Measurements from ENCODE around the gene TRUB2. TPM values are rescaled to one million over a fixed set of nuclear protein-coding genes. Genes with fewer than 3 reads are reported as not detected.

The TRUB2 gene
- total and polyA plus RNA-seq, 2 donors (not counting 1 experiment from before 2014, with no cell fraction given), result 7.6 to 21.5 TPM

DNA sequence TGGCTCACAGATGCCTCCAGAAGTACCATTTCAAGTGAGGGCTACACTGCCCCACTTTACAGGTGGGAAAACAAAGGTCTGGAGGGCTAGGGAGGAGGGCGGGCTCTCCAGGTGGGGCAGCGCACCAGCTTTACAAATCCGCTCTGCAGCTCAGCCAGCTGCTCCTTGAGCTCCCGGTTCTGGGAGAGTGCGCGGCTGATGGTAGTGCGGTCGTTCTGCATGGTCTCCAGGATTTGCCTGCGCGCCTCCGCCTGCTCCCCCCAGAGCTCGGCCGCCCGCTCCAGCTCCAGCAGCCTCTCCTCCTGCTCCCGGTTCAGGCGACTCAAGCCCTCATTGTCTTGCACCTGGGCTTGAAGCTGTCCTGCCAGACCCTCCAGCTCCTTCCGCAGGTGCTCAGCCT is 61.9 kb downstream of the TRUB2 start:
- intact Hi-C loops (cut with micrococcal nuclease), result no loop called here
- no peaks in the 10 kb centered on the region for H3K9me3 ChIP-seq (ENCODE audit: control extremely low read depth in 1 of 3, control insufficient read depth in 2 of 3, insufficient read depth in 1 of 3, low read length in 2 of 3)
- no peaks in the 10 kb centered on the region for H3K79me2 ChIP-seq (ENCODE audit: control insufficient read depth, insufficient read depth, low read length)
- POLR2A ChIA-PET, result interaction anchor here (0.7 kb wide), 1 partner anchor 15 kb away, joined by 3 read pairs; no protein-coding TSS in a partner anchor
- 98% methylated on average over 17 of the region's 17 CpGs for WGBS (ENCODE audit: insufficient coverage)
- Mint-ChIP-seq H3K4me3 (no peak overlapping the region), H3K9me3 (ENCODE audit: insufficient read depth) (no peaks in the 10 kb centered on the region), H3K27me3 (no peaks in the 10 kb centered on the region), H3K4me1 (no peaks in the 10 kb centered on the region), H3K27ac (no peak overlapping the region)
- H3K27me3 ChIP-seq (replicated peaks in 1 of 4; ENCODE audit: control extremely low read depth in 1 of 4, control insufficient read depth in 3 of 4, insufficient read depth in 4 of 4, low read length in 3 of 4), result no peaks in the 10 kb centered on the region
- CTCF ChIA-PET, result no interaction called here
- H3K4me1 ChIP-seq (ENCODE audit: control insufficient read depth in 2 of 2, insufficient read depth in 2 of 2, low read length in 2 of 2), result no peaks in the 10 kb centered on the region
- DNase-seq (no peak), ATAC-seq (ENCODE audit: low read depth) (no peak)
- H3K4me2 ChIP-seq (replicated peaks; ENCODE audit: low read depth, low read length, poor library complexity, severe bottlenecking), result no peak overlapping the region
- H4K20me1 ChIP-seq (ENCODE audit: control insufficient read depth, insufficient read depth, low read length, poor library complexity, severe bottlenecking), result no peaks in the 10 kb centered on the region
- H3K27ac ChIP-seq (ENCODE audit: low read length in 2 of 2), result no peak overlapping the region
- H3K9ac ChIP-seq (ENCODE audit: low read length), result no peak overlapping the region
- H3K36me3 ChIP-seq (replicated peaks in 1 of 2; ENCODE audit: control extremely low read depth in 1 of 2, control insufficient read depth in 1 of 2, extremely low read depth in 1 of 2, insufficient read depth in 2 of 2, low read length in 1 of 2), result peaks cover 3 to 43% of the 10 kb centered on the region in 2 experiments
- no peak overlapping the region for H2AFZ ChIP-seq (ENCODE audit: insufficient read depth, low read depth, low read length, poor library complexity, severe bottlenecking)
- no peak overlapping the region for H3K4me3 ChIP-seq (ENCODE audit: control extremely low read depth in 1 of 5, extremely low read depth in 1 of 5, insufficient read depth in 1 of 5, low read depth in 2 of 5, low read length in 4 of 5)
- TF ChIP-seq, protein P1, sequence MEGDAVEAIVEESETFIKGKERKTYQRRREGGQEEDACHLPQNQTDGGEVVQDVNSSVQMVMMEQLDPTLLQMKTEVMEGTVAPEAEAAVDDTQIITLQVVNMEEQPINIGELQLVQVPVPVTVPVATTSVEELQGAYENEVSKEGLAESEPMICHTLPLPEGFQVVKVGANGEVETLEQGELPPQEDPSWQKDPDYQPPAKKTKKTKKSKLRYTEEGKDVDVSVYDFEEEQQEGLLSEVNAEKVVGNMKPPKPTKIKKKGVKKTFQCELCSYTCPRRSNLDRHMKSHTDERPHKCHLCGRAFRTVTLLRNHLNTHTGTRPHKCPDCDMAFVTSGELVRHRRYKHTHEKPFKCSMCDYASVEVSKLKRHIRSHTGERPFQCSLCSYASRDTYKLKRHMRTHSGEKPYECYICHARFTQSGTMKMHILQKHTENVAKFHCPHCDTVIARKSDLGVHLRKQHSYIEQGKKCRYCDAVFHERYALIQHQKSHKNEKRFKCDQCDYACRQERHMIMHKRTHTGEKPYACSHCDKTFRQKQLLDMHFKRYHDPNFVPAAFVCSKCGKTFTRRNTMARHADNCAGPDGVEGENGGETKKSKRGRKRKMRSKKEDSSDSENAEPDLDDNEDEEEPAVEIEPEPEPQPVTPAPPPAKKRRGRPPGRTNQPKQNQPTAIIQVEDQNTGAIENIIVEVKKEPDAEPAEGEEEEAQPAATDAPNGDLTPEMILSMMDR (IDR thresholded peaks at IDR 0.05), result no peak
- no peak for TF ChIP-seq EZH2 (IDR thresholded peaks at IDR 0.05; ENCODE audit: borderline replicate concordance, insufficient read depth, low read depth, low read length, poor library complexity, severe bottlenecking)

DNA sequence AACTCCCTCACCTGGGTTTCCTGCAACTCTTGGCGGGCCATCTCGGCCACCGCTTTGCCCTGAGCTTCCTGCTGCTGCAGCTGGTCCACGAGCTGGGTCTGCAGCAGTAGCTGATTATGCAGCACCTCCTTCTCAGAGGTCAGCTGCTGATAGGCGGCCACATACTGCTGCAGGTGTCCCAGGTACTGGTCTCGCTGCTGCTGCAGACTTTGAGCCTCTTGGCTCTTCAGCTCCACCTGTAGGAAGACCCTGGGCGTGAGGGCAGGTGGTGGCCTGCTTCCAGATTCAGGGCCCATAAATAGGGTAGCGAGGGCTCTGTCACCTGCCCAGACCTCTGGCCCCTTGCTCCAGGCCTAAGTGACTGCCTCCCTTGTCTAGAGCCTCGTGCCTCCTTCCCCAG is 63.1 kb downstream of the TRUB2 start:
- H4K20me1 ChIP-seq (ENCODE audit: control insufficient read depth, insufficient read depth, low read length, poor library complexity, severe bottlenecking), result no peaks in the 10 kb centered on the region
- no peaks in the 10 kb centered on the region for H3K79me2 ChIP-seq (ENCODE audit: control insufficient read depth, insufficient read depth, low read length)
- peaks cover 3 to 37% of the 10 kb centered on the region in 2 experiments for H3K36me3 ChIP-seq (replicated peaks in 1 of 2; ENCODE audit: control extremely low read depth in 1 of 2, control insufficient read depth in 1 of 2, extremely low read depth in 1 of 2, insufficient read depth in 2 of 2, low read length in 1 of 2)
- ChIA-PET POLR2A (no interaction called here), CTCF (interaction anchor here (1.2 kb wide), 1 partner anchor 13 kb away, joined by 4 read pairs; no protein-coding TSS in a partner anchor)
- no peak overlapping the region for H3K4me2 ChIP-seq (replicated peaks; ENCODE audit: low read depth, low read length, poor library complexity, severe bottlenecking)
- H3K9me3 ChIP-seq (ENCODE audit: control extremely low read depth in 1 of 3, control insufficient read depth in 2 of 3, insufficient read depth in 1 of 3, low read length in 2 of 3), result no peaks in the 10 kb centered on the region
- no peak overlapping the region for H3K4me3 ChIP-seq (ENCODE audit: control extremely low read depth in 1 of 5, extremely low read depth in 1 of 5, insufficient read depth in 1 of 5, low read depth in 2 of 5, low read length in 4 of 5)
- H3K27me3 ChIP-seq (replicated peaks in 1 of 4; ENCODE audit: control extremely low read depth in 1 of 4, control insufficient read depth in 3 of 4, insufficient read depth in 4 of 4, low read length in 3 of 4), result no peaks in the 10 kb centered on the region
- H3K4me3 Mint-ChIP-seq, result no peak overlapping the region
- H3K27me3 Mint-ChIP-seq, result peaks cover 3% of the 10 kb centered on the region
- no peak overlapping the region for H3K27ac ChIP-seq (ENCODE audit: low read length in 2 of 2)
- WGBS (ENCODE audit: insufficient coverage), result 91% methylated on average over 9 of the region's 9 CpGs
- H3K9me3 Mint-ChIP-seq (ENCODE audit: insufficient read depth), result no peaks in the 10 kb centered on the region
- DNase-seq, result no peak
- intact Hi-C loops (cut with micrococcal nuclease), result no loop called here
- H3K4me1 Mint-ChIP-seq, result peaks cover 2% of the 10 kb centered on the region
- no peak for ATAC-seq (ENCODE audit: low read depth)
- no peaks in the 10 kb centered on the region for H3K4me1 ChIP-seq (ENCODE audit: control insufficient read depth in 2 of 2, insufficient read depth in 2 of 2, low read length in 2 of 2)
- H3K9ac ChIP-seq (ENCODE audit: low read length), result no peak overlapping the region
- H3K27ac Mint-ChIP-seq, result no peak overlapping the region
- H2AFZ ChIP-seq (ENCODE audit: insufficient read depth, low read depth, low read length, poor library complexity, severe bottlenecking), result no peak overlapping the region
- TF ChIP-seq EZH2 (IDR thresholded peaks at IDR 0.05; ENCODE audit: borderline replicate concordance, insufficient read depth, low read depth, low read length, poor library complexity, severe bottlenecking), result no peak
- TF ChIP-seq, protein P1 (IDR thresholded peaks at IDR 0.05), result no peak

All from B cell (primary cell).